COR-L47 (cell line): ENCODE data around the gene RTCB.

Experiments used
- DNase-seq: peaks from one replicate; lab custom pipeline; 2025; lab: John Stamatoyannopoulos, UW

Gene RTCB

GRCh38 chr22:32339190-32340012 lies 72.6 kb downstream of the RTCB start:
- no peak for DNase-seq

- DNase-seq, result no peak
These were observed 73.3 kb downstream of the RTCB start for GRCh38 chr22:32338757-32339156.
